Bronchial epithelial cell (primary cell): Measurements from ENCODE around the gene ZNF197. TPM values are rescaled to one million over a fixed set of nuclear protein-coding genes. Genes with fewer than 3 reads are reported as not detected.

ENCODE experiments used
- DNase-seq: peaks from one replicate; pipeline ENCODE4 v3.0.0-alpha.2; 2010; ENCODE audit warnings: low read depth
- FAIRE-seq: peaks from 2 replicates; lab custom pipeline; 2011; peaks lifted over from hg19 to GRCh38; lab: Jason Lieb, UNC
- H3K27me3 ChIP-seq: 2 replicates; pipeline ENCODE4 v1.5.1; 2011; ENCODE audit warnings: low read length; ENCODE audit not compliant: control insufficient read depth, insufficient read depth
- H3K36me3 ChIP-seq: 2 replicates; pipeline ENCODE4 v1.5.1; 2011; ENCODE audit warnings: low read length; ENCODE audit not compliant: control insufficient read depth, insufficient read depth
- H3K4me3 ChIP-seq: 2 replicates; pipeline ENCODE4 v1.5.1; 2011; ENCODE audit warnings: mild to moderate bottlenecking, low read depth, low read length, control low read depth
- total RNA-seq: library from RNA; depleted of rRNA; stranded (reverse); fragments of >200 nt; gene quantifications from 2 replicates; pipeline ENCODE4 v1.2.1, GENCODE V29; 2014
- TF ChIP-seq, protein P1 (sequence below): IDR thresholded peaks from 2 replicates; pipeline ENCODE4 v1.5.1; 2011; ENCODE audit warnings: mild to moderate bottlenecking, moderate library complexity, low read length, control low read depth, inconsistent platforms; ENCODE audit not compliant: insufficient read depth, severe bottlenecking

ZNF197 gene
- total RNA-seq, 1 donor from 2014 or later = 17.6 TPM

DNA sequence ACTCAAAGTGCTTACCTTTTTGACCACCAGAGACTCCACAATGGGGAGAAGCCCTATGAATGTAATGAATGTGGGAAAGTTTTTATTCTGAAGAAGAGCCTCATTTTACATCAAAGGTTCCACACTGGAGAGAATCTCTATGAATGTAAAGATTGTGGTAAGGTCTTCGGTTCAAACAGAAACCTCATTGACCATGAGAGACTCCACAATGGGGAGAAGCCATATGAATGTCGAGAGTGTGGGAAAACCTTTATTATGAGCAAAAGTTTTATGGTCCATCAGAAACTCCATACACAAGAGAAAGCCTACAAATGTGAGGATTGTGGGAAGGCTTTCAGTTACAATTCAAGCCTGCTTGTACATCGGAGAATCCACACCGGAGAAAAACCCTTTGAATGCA lies 18.2 kb downstream of the ZNF197 start:
- TF ChIP-seq, protein P1, sequence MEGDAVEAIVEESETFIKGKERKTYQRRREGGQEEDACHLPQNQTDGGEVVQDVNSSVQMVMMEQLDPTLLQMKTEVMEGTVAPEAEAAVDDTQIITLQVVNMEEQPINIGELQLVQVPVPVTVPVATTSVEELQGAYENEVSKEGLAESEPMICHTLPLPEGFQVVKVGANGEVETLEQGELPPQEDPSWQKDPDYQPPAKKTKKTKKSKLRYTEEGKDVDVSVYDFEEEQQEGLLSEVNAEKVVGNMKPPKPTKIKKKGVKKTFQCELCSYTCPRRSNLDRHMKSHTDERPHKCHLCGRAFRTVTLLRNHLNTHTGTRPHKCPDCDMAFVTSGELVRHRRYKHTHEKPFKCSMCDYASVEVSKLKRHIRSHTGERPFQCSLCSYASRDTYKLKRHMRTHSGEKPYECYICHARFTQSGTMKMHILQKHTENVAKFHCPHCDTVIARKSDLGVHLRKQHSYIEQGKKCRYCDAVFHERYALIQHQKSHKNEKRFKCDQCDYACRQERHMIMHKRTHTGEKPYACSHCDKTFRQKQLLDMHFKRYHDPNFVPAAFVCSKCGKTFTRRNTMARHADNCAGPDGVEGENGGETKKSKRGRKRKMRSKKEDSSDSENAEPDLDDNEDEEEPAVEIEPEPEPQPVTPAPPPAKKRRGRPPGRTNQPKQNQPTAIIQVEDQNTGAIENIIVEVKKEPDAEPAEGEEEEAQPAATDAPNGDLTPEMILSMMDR = no peak
- no peak for FAIRE-seq
- H3K27me3 ChIP-seq = no peaks in the 10 kb centered on the region
- no peak overlapping the region for H3K4me3 ChIP-seq
- no peak for DNase-seq
- H3K36me3 ChIP-seq = peaks cover 7% of the 10 kb centered on the region

DNA sequence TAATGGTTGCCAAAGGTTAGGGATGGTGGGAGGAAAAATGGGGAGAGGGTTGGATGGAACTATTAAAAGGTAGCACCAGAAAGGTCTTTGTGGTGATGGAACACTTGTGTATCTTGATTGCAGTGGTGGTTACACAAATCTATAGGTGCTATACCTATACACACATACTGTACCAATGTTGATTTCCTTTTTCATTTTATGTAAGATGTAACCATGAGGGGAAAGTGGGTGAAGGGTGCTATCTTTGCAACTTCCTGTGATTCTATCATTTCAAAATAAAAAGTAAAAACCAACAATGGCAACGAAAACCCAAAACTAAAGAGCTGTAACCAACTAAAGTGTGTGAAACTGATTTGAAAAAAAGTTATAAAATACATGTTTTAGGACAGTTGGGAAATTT lies 22.9 kb downstream of the ZNF197 start:
- Histone ChIP-seq H3K27me3 (no peaks in the 10 kb centered on the region), H3K36me3 (peaks cover 9% of the 10 kb centered on the region), H3K4me3 (no peak overlapping the region)
- FAIRE-seq = no peak
- TF ChIP-seq, protein P1 = no peak
- DNase-seq = no peak

DNA sequence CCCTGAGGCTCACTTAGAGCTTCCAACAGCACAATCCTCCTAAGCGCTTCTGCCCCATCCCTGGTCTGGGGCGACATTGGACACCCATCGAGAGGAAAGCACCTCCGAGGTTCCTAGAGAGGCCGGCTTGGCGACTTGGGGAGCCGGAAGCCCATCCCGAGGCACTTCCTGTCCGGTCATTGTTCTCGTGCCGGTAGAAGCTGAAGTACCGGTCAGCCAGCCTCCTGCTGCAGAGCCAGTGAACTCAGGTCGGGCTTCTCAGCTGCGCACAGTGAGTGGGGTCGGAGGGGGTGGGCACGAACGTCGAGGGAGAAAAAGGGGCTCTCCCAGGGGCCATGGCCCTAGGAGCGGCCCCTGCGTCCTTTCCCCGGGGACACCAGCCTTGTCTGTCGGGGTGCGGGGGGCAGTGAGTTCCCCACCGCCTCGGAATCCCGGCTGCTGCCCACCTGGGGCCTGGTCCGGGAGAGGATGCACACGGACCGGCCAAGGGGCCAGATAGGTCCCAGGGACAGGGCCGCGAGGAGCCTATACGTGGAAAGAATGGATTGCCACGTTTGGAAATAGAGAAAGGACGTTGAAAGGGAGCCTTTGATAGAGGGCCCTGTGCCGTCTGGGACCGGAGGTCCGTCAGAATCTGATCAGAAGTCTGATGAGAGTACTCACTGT lies 23.9 kb downstream of the ZNF197 start, which contains the start of gene ZNF35:
ZNF35 (plus strand) TSS at position 169 of the 666 bp plus-strand sequence. CDS start 2,336 bp downstream, outside the sequence.
- Histone ChIP-seq H3K36me3 (peaks cover 9% of the 10 kb centered on the region), H3K27me3 (no peaks in the 10 kb centered on the region), H3K4me3 (peak within 1 kb of the TSS; percentile 94)
- TF ChIP-seq, protein P1 = no peak
- FAIRE-seq (no peak), DNase-seq (peak; percentile 78)

DNA sequence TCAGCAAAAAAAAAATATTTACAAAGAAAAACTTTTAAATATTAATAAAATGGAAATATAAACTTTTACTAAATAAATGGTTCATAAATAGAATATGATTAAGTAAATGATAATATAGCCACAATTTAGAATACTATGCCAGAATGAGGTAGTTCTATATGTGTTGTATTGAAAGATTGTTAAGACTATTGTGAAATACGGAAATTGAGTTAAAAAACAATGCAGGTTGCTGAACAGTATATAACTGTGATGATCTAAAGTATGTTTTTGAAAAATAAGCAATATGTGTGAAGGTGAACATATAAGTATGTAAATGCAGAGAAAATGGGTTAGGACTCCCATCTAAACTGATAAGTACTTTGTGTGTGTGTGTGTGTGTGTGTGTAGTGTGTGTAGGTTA lies 24.9 kb downstream of the ZNF197 start:
- no peak overlapping the region for H3K4me3 ChIP-seq
- TF ChIP-seq, protein P1 = no peak
- FAIRE-seq = no peak
- H3K27me3 ChIP-seq = no peaks in the 10 kb centered on the region
- peaks cover 14% of the 10 kb centered on the region for H3K36me3 ChIP-seq
- no peak for DNase-seq

DNA sequence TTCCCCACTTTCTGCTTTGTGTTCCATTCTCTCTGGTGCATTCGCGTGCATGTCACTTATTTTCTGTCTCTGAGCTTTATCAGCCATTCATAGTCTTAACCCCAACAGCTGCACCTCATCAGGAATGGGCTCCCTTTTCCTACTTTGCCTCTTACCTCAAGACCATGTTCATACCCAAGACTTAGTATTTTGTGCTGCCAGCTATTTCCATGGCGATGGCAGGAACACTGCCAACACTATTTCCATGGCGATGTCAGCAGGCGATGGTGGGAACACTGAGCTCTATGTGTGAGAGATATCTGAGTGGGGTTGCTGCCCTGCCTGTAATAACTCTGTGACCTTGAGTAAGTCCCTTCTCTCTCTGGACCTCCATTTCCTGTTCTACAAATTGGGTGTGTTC lies 29.2 kb downstream of the ZNF197 start:
- FAIRE-seq (no peak), DNase-seq (no peak)
- TF ChIP-seq, protein P1 = no peak
- no peak overlapping the region for H3K4me3 ChIP-seq
- peaks cover 23% of the 10 kb centered on the region for H3K36me3 ChIP-seq
- H3K27me3 ChIP-seq = no peaks in the 10 kb centered on the region

DNA sequence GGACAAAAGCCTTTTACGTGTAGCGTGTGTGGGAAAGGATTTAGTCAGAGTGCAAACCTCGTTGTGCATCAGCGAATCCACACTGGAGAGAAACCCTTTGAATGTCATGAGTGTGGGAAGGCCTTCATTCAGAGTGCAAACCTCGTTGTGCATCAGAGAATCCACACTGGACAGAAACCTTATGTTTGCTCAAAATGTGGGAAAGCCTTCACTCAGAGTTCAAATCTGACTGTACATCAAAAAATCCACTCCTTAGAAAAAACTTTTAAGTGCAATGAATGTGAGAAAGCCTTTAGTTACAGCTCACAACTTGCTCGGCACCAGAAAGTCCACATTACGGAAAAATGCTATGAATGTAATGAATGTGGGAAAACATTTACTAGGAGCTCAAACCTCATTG lies 34.2 kb downstream of the ZNF197 start:
- no peak overlapping the region for H3K4me3 ChIP-seq
- TF ChIP-seq, protein P1 = no peak
- DNase-seq = no peak
- no peak for FAIRE-seq
- peaks cover 19% of the 10 kb centered on the region for H3K36me3 ChIP-seq
- H3K27me3 ChIP-seq = no peaks in the 10 kb centered on the region
